Suprapubic skin (tissue), 3 donors: ENCODE results near the gene GSTK1.

Source experiments
- POLR2AphosphoS5 ChIP-seq, 3 donors: sonication (generic); formaldehyde crosslinking; IDR thresholded peaks; one replicate each; pipeline ENCODE4 v1.6.1; 2017; ENCODE audit warnings: antibody characterized with exemption in 3 of 3
- TF ChIP-seq, protein P1 (sequence below), 2 donors: fragments of 200-600 bp in 1 of 2; fragments of 450-650 bp in 1 of 2; sonication (generic) in 1 of 2; IDR thresholded peaks; one replicate each; pipeline ENCODE4 v1.5.1; 2016 to 2019; ENCODE audit warnings: antibody characterized with exemption in 2 of 2, mild to moderate bottlenecking in 1 of 2, moderate library complexity in 1 of 2

DNA sequence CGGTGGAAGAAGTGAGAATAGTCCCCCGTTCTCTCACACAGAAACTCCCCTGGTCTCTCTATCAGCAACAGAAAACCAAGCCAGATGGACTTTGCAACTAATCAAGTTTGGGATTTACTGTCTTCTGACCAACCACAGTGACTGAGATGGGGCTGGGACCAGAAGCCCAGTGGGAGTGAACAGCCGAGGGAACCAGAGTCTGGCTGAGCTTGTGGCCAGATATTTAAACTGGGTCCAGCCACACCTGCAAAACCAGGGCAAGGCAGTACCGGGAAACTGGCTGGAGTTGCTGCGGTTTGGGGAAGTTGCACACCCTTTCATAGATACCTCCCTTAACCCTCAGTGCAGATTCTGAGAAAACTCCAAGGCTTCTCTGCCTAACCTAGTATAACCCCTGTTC, 6.0 kb downstream of the GSTK1 start:
- TF ChIP-seq, protein P1, sequence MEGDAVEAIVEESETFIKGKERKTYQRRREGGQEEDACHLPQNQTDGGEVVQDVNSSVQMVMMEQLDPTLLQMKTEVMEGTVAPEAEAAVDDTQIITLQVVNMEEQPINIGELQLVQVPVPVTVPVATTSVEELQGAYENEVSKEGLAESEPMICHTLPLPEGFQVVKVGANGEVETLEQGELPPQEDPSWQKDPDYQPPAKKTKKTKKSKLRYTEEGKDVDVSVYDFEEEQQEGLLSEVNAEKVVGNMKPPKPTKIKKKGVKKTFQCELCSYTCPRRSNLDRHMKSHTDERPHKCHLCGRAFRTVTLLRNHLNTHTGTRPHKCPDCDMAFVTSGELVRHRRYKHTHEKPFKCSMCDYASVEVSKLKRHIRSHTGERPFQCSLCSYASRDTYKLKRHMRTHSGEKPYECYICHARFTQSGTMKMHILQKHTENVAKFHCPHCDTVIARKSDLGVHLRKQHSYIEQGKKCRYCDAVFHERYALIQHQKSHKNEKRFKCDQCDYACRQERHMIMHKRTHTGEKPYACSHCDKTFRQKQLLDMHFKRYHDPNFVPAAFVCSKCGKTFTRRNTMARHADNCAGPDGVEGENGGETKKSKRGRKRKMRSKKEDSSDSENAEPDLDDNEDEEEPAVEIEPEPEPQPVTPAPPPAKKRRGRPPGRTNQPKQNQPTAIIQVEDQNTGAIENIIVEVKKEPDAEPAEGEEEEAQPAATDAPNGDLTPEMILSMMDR (IDR thresholded peaks at IDR 0.05): no peak
- TF ChIP-seq POLR2AphosphoS5 (IDR thresholded peaks at IDR 0.05): no peak
